ENCODE data around the gene GTF3C2. TPM values are rescaled to one million over a fixed set of nuclear protein-coding genes. Genes with fewer than 3 reads are reported as not detected.

Gene GTF3C2
- total RNA-seq, 1 experiment from 2014 or later, result 85.4 TPM

- peaks cover 15% of the 10 kb centered on the region for H3K4me1 Mint-ChIP-seq (ENCODE audit: low read depth, unreplicated experiment)
- peak overlapping the region; percentile 93 for H3K27ac Mint-ChIP-seq (ENCODE audit: unreplicated experiment)
- peak overlapping the region; percentile 72 for H3K4me3 Mint-ChIP-seq (ENCODE audit: low read depth, unreplicated experiment)
- no peaks in the 10 kb centered on the region for H3K27me3 Mint-ChIP-seq (ENCODE audit: unreplicated experiment)
- no peak for DNase-seq
- BruUV-seq (replicated peaks), result TSS peak; percentile 43
- CTCF ChIA-PET, result interaction anchor here (1.2 kb wide), 1 partner anchor 10 kb away, joined by 4 read pairs; no protein-coding TSS in a partner anchor
- peaks cover 69% of the 10 kb centered on the region for H3K36me3 Mint-ChIP-seq (ENCODE audit: insufficient read depth, unreplicated experiment)
- intact Hi-C loops (cut with micrococcal nuclease; ENCODE audit: unreplicated experiment), result no loop called here
- TF ChIP-seq CTCF (IDR thresholded peaks at IDR 0.05; ENCODE audit: unreplicated experiment), result no peak
- no peaks in the 10 kb centered on the region for H3K9me3 Mint-ChIP-seq (ENCODE audit: low read depth, unreplicated experiment)
Measured at GRCh38 chr2:27379836-27380625, 23.5 kb upstream of the GTF3C2 start.

DNA sequence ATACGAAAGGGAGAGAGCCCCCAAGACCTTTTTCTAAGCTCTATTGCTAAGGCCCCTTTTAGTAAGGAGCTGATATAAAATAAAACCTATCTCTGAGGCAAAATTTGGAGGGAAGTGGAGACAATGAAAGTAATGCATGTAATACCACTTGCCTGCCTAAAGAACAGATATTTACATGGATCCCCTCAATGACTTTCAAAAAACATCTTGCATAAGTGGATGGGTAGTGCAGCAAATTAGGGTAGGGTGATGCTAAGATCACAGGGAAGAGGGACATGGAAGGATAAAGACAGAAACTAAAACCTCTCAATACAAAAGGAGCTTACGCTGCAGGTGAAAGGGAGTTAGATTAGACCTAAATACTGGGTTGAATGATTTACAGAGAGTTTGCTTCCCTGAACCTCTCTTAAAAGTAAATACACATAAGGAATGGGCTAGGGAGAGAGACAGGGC, 22.8 kb upstream of the GTF3C2 start:
- no peak for TF ChIP-seq CTCF (IDR thresholded peaks at IDR 0.05; ENCODE audit: unreplicated experiment)
- DNase-seq, result no peak
- Mint-ChIP-seq H3K9me3 (ENCODE audit: low read depth, unreplicated experiment) (no peaks in the 10 kb centered on the region), H3K4me1 (ENCODE audit: low read depth, unreplicated experiment) (peaks cover 15% of the 10 kb centered on the region), H3K36me3 (ENCODE audit: insufficient read depth, unreplicated experiment) (peaks cover 72% of the 10 kb centered on the region), H3K27me3 (ENCODE audit: unreplicated experiment) (no peaks in the 10 kb centered on the region), H3K27ac (ENCODE audit: unreplicated experiment) (peak overlapping the region; percentile 93), H3K4me3 (ENCODE audit: low read depth, unreplicated experiment) (peak overlapping the region; percentile 72)
- no TSS peak for BruUV-seq (replicated peaks)
- CTCF ChIA-PET, result interaction anchor here (0.5 to 1.2 kb wide), 2 partner anchors 10 to 33 kb away, joined by 3 to 4 read pairs; no protein-coding TSS in a partner anchor
- intact Hi-C loops (cut with micrococcal nuclease; ENCODE audit: unreplicated experiment), result no loop called here

GRCh38 chr2:27378809-27379290, 22.3 kb upstream of the GTF3C2 start:
- Mint-ChIP-seq H3K27me3 (ENCODE audit: unreplicated experiment) (no peaks in the 10 kb centered on the region), H3K4me3 (ENCODE audit: low read depth, unreplicated experiment) (peak overlapping the region; percentile 72), H3K36me3 (ENCODE audit: insufficient read depth, unreplicated experiment) (peaks cover 75% of the 10 kb centered on the region), H3K4me1 (ENCODE audit: low read depth, unreplicated experiment) (peaks cover 15% of the 10 kb centered on the region), H3K27ac (ENCODE audit: unreplicated experiment) (peak overlapping the region; percentile 93), H3K9me3 (ENCODE audit: low read depth, unreplicated experiment) (no peaks in the 10 kb centered on the region)
- no TSS peak for BruUV-seq (replicated peaks)
- intact Hi-C loops (cut with micrococcal nuclease; ENCODE audit: unreplicated experiment), result no loop called here
- CTCF ChIA-PET, result interaction anchor here (0.5 kb wide), 1 partner anchor 32 kb away, joined by 3 read pairs; no protein-coding TSS in a partner anchor
- TF ChIP-seq CTCF (IDR thresholded peaks at IDR 0.05; ENCODE audit: unreplicated experiment), result no peak
- DNase-seq, result no peak

- Mint-ChIP-seq H3K4me3 (ENCODE audit: low read depth, unreplicated experiment) (no peak overlapping the region), H3K27ac (ENCODE audit: unreplicated experiment) (peak overlapping the region; percentile 93)
- intact Hi-C loops (cut with micrococcal nuclease; ENCODE audit: unreplicated experiment), result no loop called here
Measured at GRCh38 chr2:27378096-27378808, 21.7 kb upstream of the GTF3C2 start.

More at GRCh38 chr2:27378096-27378808, 21.7 kb upstream of the GTF3C2 start:
- no peaks in the 10 kb centered on the region for H3K9me3 Mint-ChIP-seq (ENCODE audit: low read depth, unreplicated experiment)
- CTCF ChIA-PET, result no interaction called here
- peaks cover 15% of the 10 kb centered on the region for H3K4me1 Mint-ChIP-seq (ENCODE audit: low read depth, unreplicated experiment)
- H3K36me3 Mint-ChIP-seq (ENCODE audit: insufficient read depth, unreplicated experiment), result peaks cover 75% of the 10 kb centered on the region
- no peak for TF ChIP-seq CTCF (IDR thresholded peaks at IDR 0.05; ENCODE audit: unreplicated experiment)
- H3K27me3 Mint-ChIP-seq (ENCODE audit: unreplicated experiment), result no peaks in the 10 kb centered on the region
- BruUV-seq (replicated peaks), result no TSS peak
- peak; percentile 34 for DNase-seq

Measured in Calu3 (cell line).